DMS 273 treated with DMSO at 0.1 percent for 48 hours (cell line): ENCODE measurements around the gene CHD9.
"Not testable (repeated sequence)": the region's sequence is repeated elsewhere in the genome, so short reads cannot be mapped to it uniquely, and the experiment has no call there.

ENCODE experiments used
- DNase-seq: peaks from one replicate; lab custom pipeline; 2025; lab: John Stamatoyannopoulos, UW

The CHD9 gene

GRCh38 chr16:53207810-53208752 lies 153.3 kb downstream of the CHD9 start:
- DNase-seq: peak; percentile 95

- no peak for DNase-seq
These were observed 154.6 kb downstream of the CHD9 start for GRCh38 chr16:53209429-53209828.

GRCh38 chr16:53209877-53210276 lies 155.1 kb downstream of the CHD9 start:
- DNase-seq: no peak

GRCh38 chr16:53211253-53211652 lies 156.5 kb downstream of the CHD9 start:
- DNase-seq: no peak

- no peak for DNase-seq
These were observed 158.1 kb downstream of the CHD9 start for GRCh38 chr16:53212893-53213223.

GRCh38 chr16:53213542-53213941 lies 158.8 kb downstream of the CHD9 start:
- no peak for DNase-seq

GRCh38 chr16:53216798-53217197 lies 162.0 kb downstream of the CHD9 start:
- no peak for DNase-seq

- DNase-seq: no peak
These were observed 164.6 kb downstream of the CHD9 start for GRCh38 chr16:53219371-53219770.

- DNase-seq: no peak
These were observed 165.1 kb downstream of the CHD9 start for GRCh38 chr16:53219795-53220454.

GRCh38 chr16:53220585-53220984 lies 165.8 kb downstream of the CHD9 start:
- no peak for DNase-seq

GRCh38 chr16:53224951-53225533 lies 170.3 kb downstream of the CHD9 start:
- no peak for DNase-seq

GRCh38 chr16:53232826-53233529 lies 178.2 kb downstream of the CHD9 start:
- no peak for DNase-seq

- DNase-seq: no peak
These were observed 180.0 kb downstream of the CHD9 start for GRCh38 chr16:53234836-53235235.

GRCh38 chr16:53235851-53236250 lies 181.1 kb downstream of the CHD9 start:
- DNase-seq: no peak

- DNase-seq: no peak
These were observed 194.5 kb downstream of the CHD9 start for GRCh38 chr16:53249331-53249730.

- no peak for DNase-seq
These were observed 202.2 kb downstream of the CHD9 start for GRCh38 chr16:53257001-53257400.

GRCh38 chr16:53258809-53259208 lies 204.0 kb downstream of the CHD9 start:
- DNase-seq: no peak

GRCh38 chr16:53261276-53261675 lies 206.5 kb downstream of the CHD9 start:
- no peak for DNase-seq

GRCh38 chr16:53262645-53263044 lies 207.9 kb downstream of the CHD9 start:
- DNase-seq: no peak

GRCh38 chr16:53266156-53266555 lies 211.4 kb downstream of the CHD9 start:
- DNase-seq: no peak

GRCh38 chr16:53278498-53278897 lies 223.7 kb downstream of the CHD9 start:
- not testable (repeated sequence) for DNase-seq

- no peak for DNase-seq
These were observed 226.5 kb downstream of the CHD9 start for GRCh38 chr16:53281280-53281679.
